Epithelial cell of proximal tubule (primary cell): ENCODE measurements around the gene LYRM7. TPM values are rescaled to one million over a fixed set of nuclear protein-coding genes. Genes with fewer than 3 reads are reported as not detected.

Source experiments
- DNase-seq: peaks from one replicate; pipeline ENCODE4 v3.0.0-alpha.2; 2011; ENCODE audit warnings: low read depth
- H3K4me3 ChIP-seq: 2 replicates; pipeline ENCODE4 v1.5.1; 2011; ENCODE audit warnings: low read depth, mild to moderate bottlenecking, low read length
- CTCF ChIP-seq: conservative IDR thresholded peaks from 2 replicates; pipeline ENCODE4 v1.5.1; 2012; ENCODE audit warnings: low read depth, mild to moderate bottlenecking, low read length
- total RNA-seq: library from RNA; depleted of rRNA; stranded (reverse); fragments of >200 nt; gene quantifications from 2 replicates; pipeline ENCODE4 v1.2.3, GENCODE V29; 2015

The LYRM7 gene
- total RNA-seq, 1 donor from 2014 or later = 1.5 TPM

DNA sequence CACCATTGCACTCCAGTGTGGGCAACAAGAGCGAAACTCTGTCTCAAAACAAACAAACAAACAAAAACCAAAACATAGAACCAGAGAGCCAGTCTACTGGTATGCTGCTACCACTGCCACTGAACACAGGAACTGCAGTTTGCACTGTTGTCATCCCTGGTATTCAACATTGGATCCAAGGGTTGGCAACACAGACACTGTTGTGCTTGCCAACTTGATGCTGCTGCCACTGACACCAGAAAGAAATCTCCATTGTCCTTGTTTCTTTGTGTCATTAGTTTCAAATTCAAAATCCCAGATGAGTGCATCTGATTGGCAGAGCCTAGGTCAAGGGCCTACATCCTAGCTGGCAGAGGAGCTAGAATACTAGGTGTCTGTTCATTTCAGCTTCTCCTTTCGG is 21.9 kb upstream of the LYRM7 start:
- DNase-seq = no peak
- TF ChIP-seq CTCF = no peak
- no peak overlapping the region for H3K4me3 ChIP-seq

- H3K4me3 ChIP-seq = no peak overlapping the region
- no peak for TF ChIP-seq CTCF
- DNase-seq = no peak
These were observed 20.3 kb upstream of the LYRM7 start for GRCh38 chr5:131150408-131150807.

DNA sequence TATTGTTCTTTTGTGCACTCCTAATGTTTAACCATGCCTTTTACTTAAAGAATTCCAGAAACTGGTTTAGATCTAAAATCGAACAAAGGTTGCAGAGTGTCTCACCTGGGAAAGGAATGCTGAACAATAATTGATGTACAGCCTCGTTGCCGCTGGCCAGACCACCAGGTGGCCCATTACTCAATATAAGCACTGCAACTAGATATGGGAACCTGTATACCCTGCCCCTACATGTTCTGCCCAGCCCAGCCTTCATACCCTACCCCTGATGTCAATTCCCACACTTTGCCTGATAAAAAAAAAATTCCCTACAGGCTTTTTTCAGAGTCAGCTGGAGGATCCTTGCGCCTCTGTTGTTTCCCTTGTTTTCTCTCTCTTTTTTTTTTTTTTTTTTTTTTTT is 19.5 kb upstream of the LYRM7 start:
- H3K4me3 ChIP-seq = no peak overlapping the region
- no peak for TF ChIP-seq CTCF
- no peak for DNase-seq

GRCh38 chr5:131156385-131156784 is 14.4 kb upstream of the LYRM7 start:
- no peak overlapping the region for H3K4me3 ChIP-seq
- no peak for TF ChIP-seq CTCF
- no peak for DNase-seq

GRCh38 chr5:131156957-131157356 is 13.8 kb upstream of the LYRM7 start:
- H3K4me3 ChIP-seq = no peak overlapping the region
- TF ChIP-seq CTCF = no peak

DNA sequence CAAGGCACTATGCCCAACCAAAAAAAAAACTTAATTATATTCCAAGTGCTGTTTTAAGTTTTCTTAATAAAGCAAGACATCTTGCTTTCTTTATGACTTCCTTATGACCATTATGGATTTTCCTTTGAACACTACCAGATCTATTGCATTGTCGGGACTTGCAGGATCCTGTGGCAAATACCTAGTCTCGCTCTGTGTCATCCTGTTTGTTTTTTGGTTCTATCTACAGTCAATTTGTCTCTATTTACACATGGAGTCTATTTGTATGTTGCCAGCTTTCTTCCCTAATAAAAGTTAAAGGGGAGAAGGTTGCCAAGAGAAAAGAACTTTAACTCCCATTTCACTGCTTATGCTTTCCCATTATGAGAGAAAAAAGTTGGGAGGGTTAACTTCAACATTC is 10.6 kb upstream of the LYRM7 start:
- no peak for DNase-seq
- no peak for TF ChIP-seq CTCF

More at GRCh38 chr5:131156957-131157356, 13.8 kb upstream of the LYRM7 start:
- no peak for DNase-seq

DNA sequence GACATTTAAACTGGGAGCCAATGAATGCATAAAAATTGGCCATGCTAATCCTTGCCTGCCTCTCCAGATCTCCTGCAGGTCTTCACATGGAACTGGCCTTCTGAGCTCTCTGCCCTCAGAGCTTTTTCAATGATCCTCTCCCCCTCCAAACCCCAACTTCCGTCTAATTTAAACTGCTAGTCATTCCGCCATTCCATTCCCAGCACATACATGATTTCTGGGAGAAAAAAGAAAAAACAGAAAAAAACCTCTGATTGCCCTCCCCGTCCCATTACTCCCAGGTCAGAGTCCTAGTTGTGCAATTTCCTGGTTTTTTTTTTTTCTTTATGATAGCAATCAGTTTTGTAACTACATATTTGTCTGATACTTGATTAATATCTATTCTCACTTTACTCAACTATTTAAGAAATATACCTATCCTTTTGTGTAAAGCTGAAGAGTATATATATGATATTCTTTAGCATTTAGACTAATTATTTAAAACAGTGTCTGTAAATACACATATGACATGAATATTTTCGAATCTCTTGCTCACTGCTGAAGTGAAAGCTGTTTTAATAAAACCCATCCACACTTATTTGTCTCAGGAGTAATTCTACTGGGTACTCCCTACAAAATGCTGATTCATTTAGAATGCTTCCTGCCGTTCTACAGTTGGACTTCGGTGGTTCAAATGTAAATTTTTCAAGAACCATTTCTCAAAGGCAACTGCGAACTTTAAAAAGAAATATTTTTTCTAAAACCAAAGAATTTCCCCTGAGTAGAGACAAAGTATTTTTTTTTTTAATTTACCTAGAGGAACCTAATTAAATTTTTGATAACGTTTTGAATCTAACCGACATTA is 7.2 kb upstream of the LYRM7 start:
- DNase-seq = no peak
- H3K4me3 ChIP-seq = peak overlapping the region; percentile 89
- no peak for TF ChIP-seq CTCF

More for the DNA sequence above, 10.6 kb upstream of the LYRM7 start:
- H3K4me3 ChIP-seq = no peak overlapping the region
